CD4-positive, alpha-beta T cell treated with Interleukin-15 for 4 hours (primary cell): Measurements from ENCODE around the gene VWA1.
"Not testable (repeated sequence)": the region's sequence is repeated elsewhere in the genome, so short reads cannot be mapped to it uniquely, and the experiment has no call there.

ENCODE experiments used
- DNase-seq: peaks from one replicate; pipeline ENCODE4 v3.0.0-alpha.2; 2020; ENCODE audit warnings: low spot score

The VWA1 gene

GRCh38 chr1:1435106-1435903 lies at the start of gene VWA1:
VWA1 (plus strand) TSS chr1:1435690; CDS start chr1:1435749, 59 bp downstream.
- DNase-seq: peak; percentile 49

DNA sequence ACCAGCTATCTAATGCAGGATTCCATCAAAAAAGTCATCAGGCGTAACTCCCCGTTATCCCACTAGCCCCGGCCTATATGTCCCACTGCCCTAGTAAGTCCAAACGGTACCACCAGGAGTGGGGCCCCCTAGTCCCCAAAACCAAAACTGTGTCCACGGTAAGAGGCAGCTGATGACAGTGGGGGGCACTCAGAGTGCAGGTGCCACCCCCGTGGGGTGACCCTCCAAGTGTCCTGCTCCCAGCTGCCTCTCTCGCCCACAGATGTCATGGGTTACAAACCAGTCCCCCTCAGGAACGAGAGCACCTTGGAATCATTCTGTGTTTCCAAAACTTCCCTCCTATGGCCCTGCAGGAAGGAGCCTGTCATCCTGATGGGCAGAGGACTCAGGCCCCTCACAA lies 49.6 kb upstream of the VWA1 start:
- no peak for DNase-seq

GRCh38 chr1:1387098-1388077 lies 48.1 kb upstream of the VWA1 start:
- no peak for DNase-seq

GRCh38 chr1:1388078-1388472 lies 47.4 kb upstream of the VWA1 start:
- no peak for DNase-seq

- DNase-seq: no peak
Observed at GRCh38 chr1:1390675-1391074, 44.8 kb upstream of the VWA1 start.

DNA sequence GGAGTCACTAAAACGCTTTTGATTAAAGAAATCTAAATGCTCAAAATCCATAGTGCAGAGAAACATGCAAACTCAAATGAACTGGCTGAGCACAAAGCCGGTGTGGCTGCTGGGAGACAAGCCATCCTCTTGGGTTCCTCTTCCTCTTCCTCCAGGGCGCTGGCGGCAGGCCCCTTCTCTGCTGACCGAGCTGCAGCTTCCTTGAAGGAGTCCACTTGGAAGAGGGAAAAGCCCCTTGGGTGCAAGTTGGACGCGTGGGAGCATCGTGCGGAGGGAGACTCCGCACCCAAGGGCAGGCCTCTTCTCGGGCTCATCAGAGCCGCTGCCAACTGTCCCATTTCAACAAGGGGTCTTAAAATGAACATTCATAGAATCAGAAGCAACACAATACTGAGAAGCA lies 44.3 kb upstream of the VWA1 start:
- no peak for DNase-seq

GRCh38 chr1:1393014-1393413 lies 42.5 kb upstream of the VWA1 start:
- no peak for DNase-seq

DNA sequence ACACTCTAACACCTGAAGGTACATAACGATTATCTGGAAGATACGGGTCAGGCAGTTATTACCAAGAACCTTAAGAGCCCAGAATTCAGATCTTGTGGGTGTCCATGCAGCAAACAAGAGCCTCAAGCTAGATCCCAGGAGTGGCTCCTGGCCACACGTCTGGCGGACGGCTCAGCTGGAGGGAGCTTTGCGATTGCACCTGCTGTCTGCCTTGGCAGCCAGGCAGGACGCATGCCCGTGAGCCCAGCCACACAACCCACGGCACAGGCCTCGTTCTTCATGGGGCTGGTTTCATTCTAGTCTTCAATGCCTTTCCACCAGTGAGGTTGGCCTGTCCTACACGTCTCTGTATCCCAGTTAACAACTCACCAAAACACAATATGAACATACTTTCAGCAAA lies 42.1 kb upstream of the VWA1 start:
- DNase-seq: no peak

DNA sequence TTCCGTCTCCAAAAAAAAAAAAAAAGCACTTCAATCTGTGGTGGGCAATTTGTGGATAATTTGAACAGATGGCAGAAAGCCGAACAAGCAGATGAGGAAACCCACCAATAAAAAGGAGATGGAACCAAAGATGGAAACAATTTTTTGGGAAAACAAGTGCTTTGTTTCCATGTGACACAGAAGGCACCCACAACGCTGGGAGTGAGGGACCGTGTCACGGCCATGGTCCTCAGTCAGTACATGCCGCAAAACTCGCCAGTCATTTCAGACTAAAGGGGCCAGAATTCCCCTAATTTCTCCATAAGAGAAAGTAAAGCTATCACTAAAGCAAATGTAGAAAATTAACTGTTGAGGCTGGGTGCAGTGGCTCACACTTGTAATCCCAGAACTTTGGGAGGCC lies 41.4 kb upstream of the VWA1 start:
- no peak for DNase-seq

- no peak for DNase-seq
Observed at GRCh38 chr1:1395166-1395565, 40.3 kb upstream of the VWA1 start.

DNA sequence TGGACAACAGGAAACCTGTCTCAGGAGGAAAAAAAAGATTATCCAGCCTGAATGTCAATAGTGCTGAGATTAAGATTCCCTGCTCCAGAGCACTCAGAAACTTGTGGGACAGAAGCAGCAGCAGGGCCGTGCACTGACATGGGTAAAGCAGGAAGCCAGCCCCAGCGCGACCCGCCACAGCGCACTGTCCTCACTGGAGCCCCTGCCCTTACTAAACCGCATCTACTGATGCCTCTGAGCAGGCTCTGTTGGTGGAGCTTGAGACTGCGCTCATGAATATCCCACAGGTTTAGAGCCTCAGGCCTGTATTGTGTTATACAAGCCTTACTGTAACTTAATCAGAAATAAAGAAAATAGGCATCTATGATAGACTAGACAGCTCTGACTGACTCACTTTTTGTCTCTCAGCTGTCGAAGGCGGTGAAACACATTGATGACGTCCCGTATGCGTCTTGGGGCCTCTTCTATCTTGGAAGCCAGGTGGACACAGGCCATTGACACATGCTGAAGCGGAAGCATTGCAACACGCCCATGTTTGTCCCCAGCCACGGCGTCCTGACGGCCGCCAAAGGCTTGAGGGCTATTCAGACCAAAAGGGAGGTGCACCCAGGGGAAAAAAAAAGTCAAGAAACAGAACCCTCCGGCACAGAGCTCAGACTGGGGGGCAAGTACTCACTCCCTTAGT lies 37.5 kb upstream of the VWA1 start:
- no peak for DNase-seq

DNA sequence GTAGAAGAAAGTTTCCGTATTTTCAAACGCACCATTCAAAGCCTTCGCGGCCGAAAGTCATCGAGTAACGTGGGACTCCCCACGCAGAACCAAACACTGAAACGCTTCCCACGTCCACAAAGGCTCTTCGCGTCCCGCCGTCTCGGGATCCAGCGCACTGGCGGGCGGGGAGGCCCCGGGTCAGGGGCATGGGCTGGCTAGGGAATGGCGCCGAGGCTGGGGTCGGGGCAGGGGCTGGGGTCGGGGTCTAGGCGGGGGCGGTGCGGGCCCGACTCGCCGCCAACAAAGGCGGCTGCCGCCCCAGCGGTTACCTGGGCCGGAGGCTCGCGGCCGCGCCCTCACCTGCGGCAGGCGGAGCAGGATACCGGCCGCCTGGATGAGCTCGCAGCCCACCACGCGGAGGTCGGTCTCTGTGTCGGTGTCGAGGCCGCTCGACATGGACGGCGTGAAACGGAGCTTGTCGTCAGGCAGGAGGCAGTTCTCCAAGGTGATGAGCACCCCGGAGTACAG lies 36.8 kb upstream of the VWA1 start:
- DNase-seq: no peak

- peak; percentile 99 for DNase-seq
Observed at GRCh38 chr1:1399187-1399871, 36.2 kb upstream of the VWA1 start, which contains the start of gene CCNL2. CCNL2 (minus strand) TSS chr1:1399335; CDS start chr1:1399306, 29 bp downstream.

DNA sequence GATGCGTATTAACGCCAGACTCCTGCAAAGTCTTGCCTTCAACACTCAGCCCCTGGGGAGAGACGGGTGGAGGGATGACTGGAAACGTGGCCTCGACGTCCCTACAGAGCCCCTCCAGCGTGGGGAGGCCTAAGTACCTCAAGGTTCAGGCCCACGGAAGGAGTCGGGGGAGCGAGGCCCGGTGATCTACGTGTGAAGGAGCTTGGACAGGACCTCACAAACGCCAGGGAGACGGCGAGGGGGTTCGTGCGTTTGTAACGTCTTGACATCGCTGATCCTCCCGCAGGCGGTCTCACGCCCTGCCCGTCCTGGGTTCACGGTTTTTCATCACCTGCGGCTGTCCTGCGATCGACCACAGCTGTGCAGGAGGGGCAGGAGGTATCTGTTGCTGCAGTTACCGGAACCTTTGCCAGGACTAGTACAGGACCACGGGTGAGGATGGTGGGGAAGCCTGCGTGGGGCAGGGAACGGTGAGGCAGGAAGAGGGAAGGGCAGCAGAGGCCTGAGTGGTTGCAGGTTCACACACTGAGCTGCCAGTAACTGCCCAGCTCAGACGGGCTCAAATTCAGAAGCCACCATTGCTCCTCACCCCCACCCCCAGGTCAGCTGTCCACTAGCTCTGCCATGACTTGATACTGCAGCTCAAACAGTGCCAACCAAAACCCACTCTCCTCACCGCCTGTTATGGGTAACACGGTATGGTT lies 35.5 kb upstream of the VWA1 start:
- no peak for DNase-seq

GRCh38 chr1:1400576-1401456 lies 34.7 kb upstream of the VWA1 start:
- no peak for DNase-seq

DNA sequence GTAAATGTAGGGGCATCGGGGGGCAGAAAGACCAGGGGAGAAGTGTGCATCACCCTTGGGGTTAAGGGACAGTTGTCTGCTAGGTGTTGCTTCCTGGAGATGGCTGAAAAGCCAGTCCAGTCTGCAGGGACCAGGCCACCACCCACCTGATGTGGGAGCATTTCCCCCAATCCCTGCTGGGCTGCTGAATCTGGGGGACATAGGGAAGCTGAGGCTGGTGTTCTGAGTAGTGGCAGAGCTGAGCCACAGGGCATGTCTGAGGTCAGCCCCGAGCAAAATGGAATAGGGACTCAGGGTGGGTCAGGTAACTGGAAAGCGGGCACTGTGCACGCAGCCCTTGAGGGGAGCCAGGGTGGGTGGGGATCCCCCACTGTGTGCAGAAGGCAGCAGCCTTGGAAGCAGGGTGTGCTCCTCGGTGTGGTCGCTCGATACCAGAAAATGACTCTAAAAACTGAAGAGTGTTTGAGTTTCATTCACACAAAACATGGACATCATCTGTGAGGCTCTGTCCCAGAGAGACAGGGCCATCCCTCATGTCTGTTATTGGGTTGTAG lies 34.0 kb upstream of the VWA1 start:
- DNase-seq: no peak

- DNase-seq: peak; percentile 9
Observed at GRCh38 chr1:1402072-1402900, 33.2 kb upstream of the VWA1 start.

DNA sequence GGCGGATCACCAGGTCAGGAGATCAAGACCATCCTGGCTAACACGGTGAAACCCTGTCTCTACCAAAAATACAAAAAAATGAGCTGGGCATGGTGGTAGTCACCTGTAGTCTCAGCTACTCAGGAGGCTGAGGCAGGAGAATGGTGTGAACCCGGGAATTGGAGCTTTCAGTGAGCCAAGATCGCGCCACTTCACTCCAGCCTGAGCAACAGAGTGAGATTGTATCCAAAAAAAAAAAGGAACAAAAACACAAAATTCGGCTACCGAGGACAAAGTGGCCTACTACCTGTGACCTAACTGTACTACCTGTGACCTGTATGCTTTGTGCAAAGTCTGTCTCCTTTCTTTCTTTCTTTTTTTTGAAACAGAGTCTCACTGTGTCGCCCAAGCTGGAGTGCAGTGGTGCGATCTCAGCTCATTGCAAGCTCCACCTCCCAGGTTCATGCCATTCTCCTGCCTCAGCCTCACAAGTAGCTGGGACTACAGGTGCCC lies 32.5 kb upstream of the VWA1 start:
- DNase-seq: not testable (repeated sequence)
